ENCODE measurements around the gene NME1.
"Not testable (repeated sequence)": the region's sequence is repeated elsewhere in the genome, so short reads cannot be mapped to it uniquely, and the experiment has no call there.

Gene NME1

DNA sequence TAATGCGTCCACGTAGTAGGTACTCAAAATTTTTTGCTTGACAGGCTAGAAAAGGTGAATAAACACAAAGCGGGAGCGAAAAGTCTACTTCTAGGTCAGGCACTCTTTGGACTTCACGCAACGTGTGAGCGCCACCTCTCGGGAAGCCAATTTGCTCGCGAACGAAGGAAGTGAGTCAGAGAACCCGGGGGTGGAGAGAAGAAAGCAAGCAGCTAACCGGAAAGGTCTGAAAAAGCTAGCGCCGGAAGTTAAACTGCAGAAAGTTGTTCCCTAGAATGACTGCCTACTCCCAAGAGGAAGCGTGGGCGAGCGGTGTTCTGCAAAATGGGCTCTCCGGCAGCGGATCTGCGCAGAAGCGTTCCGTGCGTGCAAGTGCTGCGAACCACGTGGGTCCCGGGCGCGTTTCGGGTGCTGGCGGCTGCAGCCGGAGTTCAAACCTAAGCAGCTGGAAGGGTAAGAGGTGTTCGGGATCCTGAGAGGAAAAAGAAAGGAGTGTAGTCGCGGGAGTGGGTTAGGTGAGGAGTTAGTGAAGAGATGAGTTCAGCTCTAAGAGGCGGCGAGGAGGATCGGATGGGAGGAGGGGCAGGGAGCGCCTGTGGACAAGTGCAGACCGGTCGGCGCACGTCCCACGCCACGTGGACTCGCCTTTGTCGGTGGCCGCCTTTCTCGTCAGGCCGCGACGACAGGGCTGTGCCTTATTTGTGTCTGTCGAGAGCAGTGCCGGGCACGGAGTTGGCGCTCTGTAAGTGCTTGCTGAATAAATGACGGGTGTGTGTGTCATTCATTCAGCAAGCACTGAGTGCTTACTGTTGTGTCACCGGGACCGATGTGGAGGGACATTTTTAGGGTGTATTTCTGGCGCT, at the start of gene NME1:
NME1 (plus strand) TSS at position 350 of the 863 bp plus-strand sequence. CDS start 2,096 bp downstream, outside the sequence.
- peak; percentile 94 for DNase-seq (ENCODE audit: low read depth)

DNA sequence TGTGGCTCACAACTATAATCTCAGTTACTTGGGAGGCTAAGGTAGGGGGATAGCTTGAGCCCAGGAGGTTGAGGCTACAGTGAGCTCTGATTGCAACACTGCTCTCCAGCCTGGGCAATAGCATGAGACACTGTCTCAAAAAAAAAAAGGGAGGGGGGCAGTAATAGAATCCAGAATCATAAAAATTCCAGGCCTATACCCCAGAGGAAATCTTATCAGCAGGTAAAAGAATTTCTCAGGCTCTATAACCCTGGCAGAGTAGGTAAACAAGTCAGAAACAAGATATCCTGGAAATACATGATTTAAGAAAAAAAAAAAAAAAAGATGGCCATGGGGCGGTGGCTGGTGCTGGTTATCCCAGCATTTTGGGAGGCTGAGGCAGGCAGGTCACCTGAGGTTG, 45.6 kb upstream of the NME1 start:
- DNase-seq (ENCODE audit: low read depth) = no peak

DNA sequence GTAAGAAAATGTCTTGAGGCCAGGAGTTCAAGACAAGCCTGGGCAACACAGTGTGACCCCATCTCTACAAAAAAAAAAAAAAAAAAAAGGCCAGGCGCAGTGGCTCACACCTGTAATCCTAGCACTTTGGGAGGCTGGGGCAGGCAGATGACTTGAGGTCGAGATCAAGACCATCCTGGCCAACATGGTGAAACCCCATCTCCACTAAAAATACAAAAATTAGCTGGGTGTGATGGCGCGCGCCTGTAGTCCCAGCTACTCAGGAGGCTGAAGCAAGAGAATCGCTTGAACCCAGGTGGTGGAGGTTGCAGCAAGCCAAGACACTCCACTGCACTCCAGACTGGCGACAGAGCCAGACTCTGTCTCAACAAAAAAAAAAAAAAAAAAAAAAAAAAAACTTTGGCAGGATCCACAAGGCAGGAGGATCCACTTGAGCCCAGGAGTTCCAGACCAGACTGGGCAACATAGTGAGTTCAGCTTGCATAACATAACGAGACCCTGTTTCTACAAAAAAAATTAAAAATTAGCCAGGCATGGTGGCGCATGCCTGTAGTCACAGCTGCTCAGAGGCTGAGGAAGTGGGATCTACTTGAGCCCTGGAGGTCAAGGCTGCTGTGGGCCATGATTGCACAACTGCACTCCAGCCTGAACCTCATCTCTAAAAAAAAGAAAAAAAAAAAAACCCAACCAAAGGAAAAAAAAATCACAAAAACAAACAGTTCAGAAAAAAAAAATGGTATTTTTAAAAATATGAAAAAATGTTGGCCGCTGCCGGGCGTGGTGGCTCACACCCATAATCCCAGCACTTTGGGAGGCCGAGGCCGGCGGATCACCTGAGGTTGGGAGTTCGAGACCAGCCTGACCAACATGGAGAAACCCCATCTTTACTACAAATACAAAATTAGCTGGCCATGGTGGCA, 40.8 kb upstream of the NME1 start:
- DNase-seq (ENCODE audit: low read depth) = not testable (repeated sequence)

DNA sequence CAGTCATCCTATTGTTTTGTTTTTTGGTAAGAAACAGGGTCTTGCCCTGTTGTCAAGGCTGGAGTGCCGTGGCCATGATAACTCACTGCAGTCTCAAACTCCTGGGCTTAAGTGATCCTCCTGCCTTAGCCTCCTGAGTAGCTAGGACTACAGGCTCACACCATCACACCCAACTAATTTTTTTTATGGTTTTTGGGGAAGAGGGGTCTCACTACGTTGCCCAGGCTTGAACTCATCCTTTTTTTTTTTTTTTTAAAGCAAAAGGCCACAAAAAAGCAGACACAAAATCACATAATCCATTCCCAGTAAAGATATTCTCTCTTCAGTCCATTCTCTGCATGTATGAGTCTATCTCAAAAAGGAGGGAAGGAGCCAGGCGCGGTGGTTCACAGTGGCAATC, 38.2 kb upstream of the NME1 start:
- no peak for DNase-seq (ENCODE audit: low read depth)

DNA sequence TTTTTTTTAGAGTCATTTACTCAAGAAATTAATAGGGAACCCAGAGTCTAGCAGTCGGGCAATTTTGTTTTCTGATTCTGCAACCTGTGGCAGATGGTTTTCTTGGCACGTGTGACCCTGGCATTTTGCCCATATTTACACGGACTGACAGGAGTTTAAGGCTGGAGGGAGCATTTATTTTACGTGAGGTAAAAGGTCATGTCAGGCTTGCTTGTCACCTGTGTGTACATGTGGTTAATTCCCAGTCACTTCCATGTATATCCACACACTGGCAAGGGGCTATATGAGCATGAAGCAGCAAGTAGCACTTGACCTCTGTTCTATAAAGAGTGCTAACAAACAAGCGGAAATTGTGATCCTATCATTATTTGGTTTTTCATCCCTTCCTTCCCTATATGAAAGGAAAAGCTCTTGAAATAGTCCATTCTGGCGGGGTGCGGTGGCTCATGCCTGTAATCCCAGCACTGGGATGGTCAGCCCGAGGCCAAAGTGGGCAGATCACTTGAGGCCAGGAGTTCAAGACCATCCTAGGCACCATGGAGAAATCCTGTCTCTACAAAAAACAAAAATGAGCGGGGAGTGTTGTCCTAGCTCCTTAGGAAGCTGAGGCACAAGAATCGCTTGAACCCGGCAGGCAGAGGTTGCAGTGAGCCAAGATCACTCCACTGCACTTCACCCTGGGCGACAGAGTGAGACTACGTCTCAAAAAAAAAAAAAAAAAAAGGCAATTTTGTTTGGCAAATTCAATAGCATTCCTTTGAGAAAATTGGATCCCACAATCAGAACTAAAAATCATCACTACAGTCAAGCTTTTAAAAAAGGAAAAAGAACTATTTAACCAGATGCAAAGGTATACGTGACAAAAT, 34.8 kb upstream of the NME1 start:
- no peak for DNase-seq (ENCODE audit: low read depth)

DNA sequence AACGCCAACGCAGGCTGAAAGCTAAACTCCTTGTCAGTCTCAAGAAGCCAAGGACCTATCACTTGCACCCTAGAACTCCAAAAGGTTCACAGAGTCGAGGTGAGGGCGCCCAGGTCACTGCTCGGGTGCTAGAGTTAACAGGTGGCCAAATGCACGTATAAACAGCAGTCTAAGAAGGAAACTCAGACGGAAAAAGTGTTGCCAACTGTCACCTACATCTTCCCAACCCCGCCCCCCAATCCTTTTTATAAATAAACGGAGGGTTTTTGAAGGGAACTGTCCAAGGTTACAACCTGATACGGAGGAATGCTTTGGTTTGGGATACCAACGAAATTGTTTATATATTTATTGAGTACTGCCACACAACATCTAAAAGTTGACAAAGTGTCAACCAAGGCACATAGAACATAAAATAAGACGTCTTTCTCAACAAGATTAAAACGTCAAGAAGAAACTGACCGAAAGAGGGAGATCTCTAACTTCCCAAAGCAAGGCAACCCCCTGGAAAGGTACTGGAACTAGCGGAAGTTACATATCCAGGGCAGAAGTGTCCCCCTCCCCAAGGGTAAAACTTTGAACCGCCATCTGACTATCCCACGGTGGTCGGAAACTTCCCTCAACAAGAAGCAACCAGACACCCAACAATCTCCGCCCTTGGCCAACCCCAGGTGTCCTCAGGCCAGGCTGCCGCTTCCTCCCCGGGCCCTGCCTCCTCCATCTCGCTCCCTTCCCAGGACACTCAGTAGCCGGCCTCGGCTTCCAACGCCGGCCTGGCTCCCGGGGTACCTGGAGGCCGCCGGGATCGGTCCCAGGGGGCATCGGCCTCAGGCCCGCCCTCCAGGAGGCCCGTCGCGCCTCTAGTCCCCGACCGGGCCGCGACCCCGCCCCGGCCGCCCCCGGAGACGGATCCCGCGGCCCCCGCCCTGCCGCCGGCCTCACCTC, 33.7 kb upstream of the NME1 start:
- peak; percentile 32 for DNase-seq (ENCODE audit: low read depth)

DNA sequence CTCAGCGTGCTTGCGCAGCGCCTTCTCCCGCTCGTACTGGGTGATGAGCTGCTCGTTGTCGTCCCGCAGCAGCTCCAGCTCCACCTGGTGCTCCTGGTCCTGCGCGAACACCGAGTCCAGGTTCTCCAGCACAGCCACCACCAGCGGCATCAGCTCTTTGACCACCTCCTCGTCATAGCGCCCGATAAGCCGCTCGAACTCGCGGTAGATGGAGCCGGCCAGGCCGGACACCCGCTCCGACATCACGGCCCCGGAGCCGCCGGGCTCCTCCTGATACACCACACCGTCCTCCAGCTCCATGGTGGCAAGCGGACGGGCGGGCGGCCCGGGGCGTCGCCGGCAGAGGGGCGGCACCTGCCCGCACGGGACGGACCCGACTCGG, 33.0 kb upstream of the NME1 start:
- peak; percentile 39 for DNase-seq (ENCODE audit: low read depth)

DNA sequence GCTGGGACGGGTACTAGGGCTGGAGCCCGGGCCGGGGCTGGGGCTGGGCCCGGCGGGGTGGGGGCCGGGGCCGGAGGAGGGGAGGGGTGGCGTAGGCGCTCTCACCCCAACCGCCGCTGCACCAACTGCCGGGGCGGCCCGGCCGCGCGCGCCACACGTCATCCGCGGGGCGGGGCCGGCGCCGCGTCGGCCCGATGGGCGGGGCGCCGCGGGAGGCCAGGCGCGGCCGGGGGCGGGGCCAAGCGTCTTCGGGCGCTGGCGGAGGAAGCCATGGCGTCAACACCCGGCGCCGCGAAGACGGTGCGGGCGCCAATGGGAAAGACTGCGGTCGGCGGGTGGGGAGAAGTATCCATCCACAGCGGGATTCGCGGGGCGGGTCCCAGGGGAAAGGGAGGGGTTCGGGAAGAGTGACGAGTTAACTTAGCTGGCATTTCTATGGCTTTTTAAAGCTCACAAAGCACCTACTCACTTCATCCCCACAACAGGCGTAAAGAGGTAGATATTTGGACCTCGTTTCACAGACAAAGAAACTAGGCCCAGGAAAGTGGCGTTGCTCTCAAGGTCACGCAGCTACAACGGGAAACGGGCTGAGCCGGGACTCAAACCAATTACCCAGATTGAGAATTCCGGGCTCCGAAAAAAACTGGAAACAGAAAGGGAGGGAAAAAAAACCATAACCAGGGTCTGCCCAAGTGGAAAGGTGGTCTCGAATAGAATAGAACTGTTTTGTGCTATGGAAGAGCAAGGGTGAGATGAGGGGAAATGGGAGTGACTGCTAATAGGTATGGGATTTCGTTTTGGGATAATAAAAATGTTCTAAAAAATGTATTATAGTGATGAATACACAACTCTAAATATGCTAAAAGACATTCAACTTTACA, 32.4 kb upstream of the NME1 start, which contains the start of gene SPAG9:
SPAG9 (minus strand) TSS at position 130 of the 881 bp plus-strand sequence. CDS start 212 bp downstream, outside the sequence.
- peak; percentile 86 for DNase-seq (ENCODE audit: low read depth)

DNA sequence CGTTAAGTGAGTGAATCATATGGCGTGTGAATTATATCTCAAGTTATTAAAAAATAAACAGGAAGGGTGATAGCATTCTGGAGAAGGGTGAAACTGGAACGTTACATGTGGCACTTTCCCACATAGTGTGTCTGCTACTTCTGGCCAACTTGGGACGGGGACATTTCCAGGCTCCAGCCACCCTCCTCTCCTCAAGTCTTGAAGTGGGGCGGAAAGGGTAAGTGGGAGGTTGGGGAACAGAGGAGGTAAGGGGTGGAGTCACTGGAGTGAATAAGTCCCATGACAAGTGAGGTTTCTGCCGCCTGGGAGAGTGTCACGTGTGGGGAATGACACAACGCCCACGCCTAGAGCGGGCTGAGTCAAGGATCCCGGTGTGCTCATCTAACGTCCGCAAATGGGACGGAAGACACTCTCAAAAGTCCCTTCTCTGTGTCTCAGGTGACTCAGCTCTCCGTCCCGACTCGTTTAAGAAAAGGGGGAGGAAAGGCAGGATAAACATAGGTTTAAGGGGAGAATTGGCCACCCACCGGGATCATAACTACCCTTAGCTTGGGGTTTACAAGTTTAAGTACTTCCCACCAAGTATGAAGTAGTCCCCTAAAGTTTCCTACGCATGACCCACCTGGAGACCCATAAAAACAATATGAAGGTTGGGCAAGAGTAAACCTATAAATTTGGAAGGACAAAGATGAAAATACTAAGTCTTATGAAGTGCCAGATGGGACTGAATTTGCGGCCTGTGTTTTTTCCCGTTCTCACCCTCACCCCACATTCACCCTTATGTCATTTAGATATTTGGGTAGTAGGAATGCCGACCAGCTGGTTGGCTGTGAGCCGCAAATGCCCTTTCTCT, 31.5 kb upstream of the NME1 start:
- DNase-seq (ENCODE audit: low read depth) = peak; percentile 76

DNA sequence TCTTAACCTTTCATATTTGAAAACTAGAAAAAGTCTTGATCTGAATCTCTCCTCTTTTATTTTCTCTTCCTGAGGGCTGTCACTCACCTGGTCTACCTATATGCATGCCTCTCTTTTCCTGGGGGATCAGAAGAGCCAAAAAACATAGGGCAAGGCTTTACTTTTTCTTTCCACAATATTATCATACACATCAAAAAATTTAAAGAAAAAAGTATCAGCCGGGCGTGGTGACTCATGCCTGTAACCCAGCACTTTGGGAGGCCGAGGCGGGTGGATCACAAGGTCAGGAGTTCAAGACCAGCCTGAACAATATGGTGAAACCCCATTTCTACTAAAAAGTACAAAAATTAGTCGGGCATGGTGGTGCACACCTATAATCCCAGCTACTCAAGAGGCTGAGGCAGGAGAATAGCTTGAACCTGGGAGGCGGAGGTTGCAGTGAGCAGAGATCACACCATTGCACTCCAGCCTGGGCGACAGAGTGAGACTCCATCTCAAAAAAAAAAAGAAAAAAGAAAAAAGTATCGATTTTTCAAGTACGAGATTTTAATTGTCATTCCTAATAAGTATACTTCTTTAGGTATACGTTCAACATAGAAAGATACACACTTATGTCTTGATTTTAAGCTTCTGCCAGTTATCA, 30.8 kb upstream of the NME1 start:
- not testable (repeated sequence) for DNase-seq (ENCODE audit: low read depth)

DNA sequence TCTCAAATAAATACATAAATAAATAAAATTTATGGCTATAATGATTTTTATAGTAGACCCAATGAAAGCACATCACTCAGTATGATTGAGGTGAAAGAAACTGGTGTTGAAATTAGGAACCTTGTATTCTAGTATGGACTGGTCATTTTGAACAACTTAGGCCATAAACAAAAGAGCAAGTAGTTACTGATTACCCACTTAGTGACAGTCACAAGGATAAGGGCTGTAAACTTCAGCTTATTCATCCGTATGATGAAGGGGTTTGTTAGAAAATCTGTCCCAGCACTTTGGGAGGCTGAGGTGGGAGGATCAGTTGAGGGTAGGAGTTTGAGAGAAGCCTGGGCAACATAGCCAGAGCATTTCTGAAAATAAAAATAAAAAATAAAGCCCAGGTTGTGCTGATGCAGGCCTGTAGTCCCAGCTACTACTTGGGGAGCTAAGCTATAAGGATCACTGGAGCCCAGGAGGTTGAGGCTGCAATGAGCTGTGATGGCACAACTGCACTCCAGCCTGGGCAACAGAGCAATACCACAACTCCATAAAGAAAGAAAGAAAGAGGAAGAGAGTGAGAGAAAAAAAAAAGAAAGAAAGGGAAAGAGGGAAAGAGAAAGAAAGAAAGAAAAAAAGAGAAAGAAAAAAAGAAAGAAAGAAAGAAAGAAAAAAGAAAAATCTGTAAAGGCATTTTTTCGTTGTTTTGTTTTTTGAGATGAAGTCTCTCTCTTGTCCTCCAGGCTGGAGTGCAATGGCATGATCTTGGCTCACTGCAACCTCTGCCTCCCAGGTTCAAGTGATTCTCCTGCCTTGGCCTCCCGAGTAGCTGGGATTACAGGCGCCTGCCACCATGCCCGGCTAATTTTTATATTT, 28.5 kb upstream of the NME1 start:
- no peak for DNase-seq (ENCODE audit: low read depth)

DNA sequence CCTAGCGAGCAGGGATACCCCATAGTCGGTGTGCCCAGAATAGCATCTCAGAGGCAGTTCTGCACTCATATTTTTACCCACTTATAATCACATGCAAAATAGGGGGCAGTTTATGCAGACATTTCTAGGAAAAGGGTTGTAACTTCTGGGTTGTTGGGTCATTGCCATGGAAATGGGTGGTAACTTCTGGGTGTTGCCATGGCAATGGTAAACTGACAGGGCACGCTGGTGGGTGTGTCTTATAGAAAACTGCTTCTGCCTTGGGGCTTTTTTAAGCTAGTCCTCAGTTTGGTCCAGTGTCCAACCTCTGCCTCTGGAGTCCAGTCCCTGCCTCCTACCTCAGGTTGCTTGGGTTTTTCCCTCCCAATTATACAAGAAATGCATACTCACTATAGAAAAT, 25.3 kb upstream of the NME1 start:
- DNase-seq (ENCODE audit: low read depth) = no peak

DNA sequence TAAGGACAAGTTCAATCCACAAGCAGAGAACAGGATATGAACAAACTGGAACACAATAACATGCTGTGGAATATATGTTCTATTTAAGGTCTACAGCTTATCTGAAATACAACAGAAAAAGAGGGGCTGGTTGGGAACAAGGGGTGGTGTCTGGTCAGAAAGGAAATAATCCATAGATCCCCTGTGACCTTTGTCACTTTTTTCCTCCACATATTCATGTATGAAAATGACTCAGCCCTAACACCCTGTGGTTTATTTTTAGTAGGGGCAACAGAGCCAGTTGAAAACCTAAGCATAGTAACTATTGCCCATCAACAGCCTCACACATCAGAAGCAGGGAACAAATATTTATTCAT, 20.4 kb upstream of the NME1 start:
- no peak for DNase-seq (ENCODE audit: low read depth)

DNA sequence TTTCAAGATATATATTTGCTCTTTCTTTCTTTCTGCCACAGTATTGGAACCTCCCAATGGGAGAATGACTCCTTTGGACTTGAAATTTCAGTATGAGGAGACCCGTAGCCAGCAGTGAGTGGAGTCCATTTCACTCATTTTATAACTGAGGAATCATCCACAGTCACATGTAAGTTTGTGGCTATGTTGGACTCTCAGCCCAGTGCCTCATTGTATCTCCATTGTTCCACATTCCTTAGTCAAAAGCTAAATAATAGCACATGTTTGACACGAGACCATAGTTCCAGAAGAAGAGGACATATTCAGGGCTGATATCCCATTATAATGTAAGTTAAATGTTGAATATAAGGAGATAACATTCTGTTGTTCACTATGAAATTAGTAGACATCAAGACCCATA, 20.0 kb upstream of the NME1 start:
- DNase-seq (ENCODE audit: low read depth) = no peak

DNA sequence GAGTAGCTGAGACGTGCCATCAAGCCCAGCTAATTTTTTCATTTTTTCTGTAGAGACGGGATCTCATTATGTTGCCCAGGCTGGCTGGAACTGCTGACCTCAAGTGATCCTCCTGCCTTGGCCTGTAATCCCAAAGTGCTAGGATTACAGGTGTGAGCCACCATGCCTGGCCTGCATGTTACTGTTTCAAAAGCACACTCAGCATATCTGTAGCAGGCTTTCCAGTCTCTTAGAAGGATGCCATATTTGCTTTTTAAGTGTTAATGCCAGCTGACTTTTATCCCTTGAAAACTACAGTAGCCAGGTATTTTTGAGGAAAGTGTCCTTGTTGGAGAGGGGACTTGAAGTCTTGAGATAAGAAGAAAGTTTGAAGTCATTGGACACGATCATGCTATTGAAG, 17.4 kb upstream of the NME1 start:
- no peak for DNase-seq (ENCODE audit: low read depth)

DNA sequence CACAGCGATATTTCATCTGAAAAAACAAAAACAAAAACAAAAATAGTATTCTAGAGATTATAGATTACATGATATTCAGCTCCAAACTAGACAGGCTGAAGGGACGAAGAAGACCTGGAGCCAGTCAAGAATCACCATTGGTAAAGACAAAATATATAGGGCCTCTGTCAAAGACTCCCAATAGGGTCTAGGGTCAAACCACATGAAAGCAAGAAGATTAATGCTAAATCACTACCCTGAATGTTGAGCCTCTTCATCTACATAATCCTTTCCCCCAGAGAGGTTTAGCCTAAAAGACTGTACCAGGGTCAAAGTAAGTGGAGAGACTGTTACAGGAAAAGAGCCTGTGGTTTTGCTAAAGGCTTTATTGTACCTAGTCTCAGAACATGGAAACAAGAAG, 10.8 kb upstream of the NME1 start:
- no peak for DNase-seq (ENCODE audit: low read depth)

DNA sequence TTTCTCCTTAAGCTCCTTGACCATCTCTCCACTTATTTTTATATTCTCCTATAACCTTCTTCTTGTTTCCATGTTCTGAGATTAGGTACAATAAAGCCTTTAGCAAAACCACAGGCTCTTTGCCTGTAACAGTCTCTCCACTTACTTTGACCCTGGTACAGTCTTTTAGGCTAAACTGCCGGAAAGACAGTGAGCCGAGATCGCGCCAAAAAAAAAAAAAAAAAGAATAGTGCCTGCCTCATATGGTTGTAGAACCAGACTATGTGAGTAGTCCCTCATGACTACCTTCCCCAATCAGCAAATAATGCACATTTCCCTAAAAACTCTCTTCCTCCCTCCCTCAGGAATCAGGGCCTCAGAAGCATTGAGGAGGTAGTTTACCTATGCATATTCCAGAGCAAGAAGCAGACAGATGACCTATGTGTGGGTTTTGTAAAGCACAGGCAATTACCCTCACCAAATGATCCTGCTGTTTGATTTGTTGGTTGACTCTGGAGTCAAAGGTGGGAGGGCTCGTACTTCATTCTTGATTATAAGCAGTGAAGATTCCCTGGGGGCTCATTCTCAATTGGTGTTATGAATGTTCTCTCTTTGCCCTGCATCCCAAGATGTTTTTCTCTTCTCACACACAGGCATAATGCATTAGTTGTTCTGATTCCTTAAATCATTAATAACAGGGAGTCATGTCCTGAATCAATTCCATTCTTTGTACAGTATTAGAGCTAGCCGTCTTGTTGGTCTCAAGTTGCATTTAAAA, 8.9 kb upstream of the NME1 start:
- DNase-seq (ENCODE audit: low read depth) = no peak

Measured in T-helper 22 cell (primary cell).